ENCODE measurements around the gene SMG5.

DNA sequence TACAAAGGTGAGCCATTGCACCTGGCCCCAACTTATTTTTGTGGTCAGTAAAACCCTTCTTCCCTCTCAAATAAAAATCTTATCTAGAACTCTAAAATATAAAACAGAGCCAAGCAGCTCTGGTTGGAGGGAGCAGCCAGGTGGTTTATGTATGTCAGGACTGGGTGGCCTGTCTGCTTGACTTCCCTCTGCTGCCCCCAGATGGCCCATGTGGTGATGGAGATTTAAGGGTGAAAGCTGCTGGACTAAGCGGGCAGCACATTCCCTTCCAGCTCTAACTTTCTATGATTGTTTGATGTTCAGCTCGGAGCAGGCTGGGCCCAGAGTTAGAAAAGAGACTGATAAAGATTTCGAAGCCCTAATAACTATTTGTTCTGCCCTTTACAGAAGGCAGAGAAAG lies 22.8 kb downstream of the SMG5 start:
- TF ChIP-seq POLR2A (IDR thresholded peaks at IDR 0.05) (no peak), CTCF (IDR thresholded peaks at IDR 0.05) (no peak), POLR2AphosphoS5 (IDR thresholded peaks at IDR 0.05; ENCODE audit: insufficient read depth in 1 of 2, low read depth in 1 of 2) (no peak)

All from vagina (tissue), 2 donors.